CD4-positive, alpha-beta T cell treated with Interleukin-15 for 4 hours (primary cell): ENCODE measurements around the gene SNAI3.

Experiments
- DNase-seq: peaks from one replicate; pipeline ENCODE4 v3.0.0-alpha.2; 2020; ENCODE audit warnings: low spot score

SNAI3 gene

DNA sequence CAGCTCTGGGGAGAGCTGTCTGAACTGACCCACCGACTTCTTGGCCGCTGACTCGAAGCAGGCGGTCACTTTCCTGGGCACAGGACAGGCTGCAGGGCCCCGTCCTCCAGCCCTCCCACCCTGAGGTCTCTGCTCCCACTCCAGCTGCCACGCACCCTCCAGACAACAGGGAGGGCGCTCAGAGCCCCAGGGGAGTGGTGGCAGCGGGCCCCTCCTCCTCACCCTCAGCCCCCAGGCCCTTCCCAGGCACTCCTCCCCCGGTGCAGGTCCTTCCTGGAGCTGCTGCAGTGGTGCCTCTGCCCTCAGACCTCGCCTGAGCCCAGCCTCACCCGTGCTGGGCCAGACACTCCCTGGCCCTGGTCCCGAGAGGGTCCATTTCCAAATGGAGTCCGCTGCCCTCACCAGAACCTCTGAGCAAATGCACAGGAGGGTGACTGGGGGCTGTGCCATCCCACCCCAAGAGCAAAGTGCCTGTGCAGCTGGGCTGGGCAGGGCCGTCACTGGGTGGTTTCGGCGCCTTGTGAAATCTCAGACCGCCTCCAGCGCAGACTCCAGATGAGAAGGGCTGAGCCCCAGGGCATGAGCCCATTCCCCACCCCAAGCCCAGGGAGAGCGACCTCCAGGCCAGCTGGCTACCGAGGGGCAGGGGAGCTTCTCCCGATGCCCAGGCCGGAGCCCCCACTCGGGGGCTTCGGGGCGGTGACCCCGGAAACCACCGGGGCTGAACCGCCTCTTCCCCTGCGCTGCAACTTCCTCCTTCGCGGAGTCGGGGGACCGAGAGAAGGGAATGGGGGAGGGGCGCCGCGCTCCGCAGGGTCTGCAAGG lies 36.2 kb downstream of the SNAI3 start:
- no peak for DNase-seq

DNA sequence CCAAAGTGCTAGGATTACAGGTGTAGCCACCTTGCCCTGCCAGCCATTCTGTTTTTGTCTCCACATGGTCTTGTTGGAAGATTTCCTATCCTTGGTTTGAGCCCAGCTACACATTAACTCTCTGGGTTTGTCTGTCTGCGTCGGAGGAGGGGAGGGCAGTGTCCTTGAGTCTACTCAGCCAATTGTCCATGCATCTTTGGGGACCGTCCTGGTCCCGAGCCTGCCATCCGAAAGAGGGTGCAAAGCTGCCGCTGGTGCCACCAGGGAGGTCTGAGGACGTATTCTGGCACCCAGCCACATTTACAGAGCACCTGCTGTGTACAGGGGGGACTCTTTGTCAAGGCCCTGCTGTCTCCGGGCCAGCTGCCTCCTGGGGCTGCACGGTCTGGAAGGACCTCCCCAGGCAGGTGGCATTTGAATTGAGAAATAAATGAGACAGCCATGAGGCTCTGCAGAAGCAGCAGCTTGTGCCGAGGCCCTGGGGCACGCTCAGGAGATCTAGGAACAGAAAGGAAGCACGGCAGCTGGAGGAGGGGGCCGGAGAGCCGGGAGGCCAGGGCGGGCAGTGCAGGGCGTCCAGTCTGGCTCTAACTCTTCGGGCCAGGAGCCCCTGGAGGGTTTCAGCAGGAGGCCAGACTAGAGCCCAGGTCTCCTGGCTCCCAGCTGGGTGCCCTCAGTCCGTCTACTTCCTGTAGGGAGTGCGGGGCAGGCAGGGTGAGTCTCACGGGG lies 36.9 kb downstream of the SNAI3 start:
- no peak for DNase-seq

GRCh38 chr16:88647178-88648070 lies 38.9 kb downstream of the SNAI3 start:
- no peak for DNase-seq

DNA sequence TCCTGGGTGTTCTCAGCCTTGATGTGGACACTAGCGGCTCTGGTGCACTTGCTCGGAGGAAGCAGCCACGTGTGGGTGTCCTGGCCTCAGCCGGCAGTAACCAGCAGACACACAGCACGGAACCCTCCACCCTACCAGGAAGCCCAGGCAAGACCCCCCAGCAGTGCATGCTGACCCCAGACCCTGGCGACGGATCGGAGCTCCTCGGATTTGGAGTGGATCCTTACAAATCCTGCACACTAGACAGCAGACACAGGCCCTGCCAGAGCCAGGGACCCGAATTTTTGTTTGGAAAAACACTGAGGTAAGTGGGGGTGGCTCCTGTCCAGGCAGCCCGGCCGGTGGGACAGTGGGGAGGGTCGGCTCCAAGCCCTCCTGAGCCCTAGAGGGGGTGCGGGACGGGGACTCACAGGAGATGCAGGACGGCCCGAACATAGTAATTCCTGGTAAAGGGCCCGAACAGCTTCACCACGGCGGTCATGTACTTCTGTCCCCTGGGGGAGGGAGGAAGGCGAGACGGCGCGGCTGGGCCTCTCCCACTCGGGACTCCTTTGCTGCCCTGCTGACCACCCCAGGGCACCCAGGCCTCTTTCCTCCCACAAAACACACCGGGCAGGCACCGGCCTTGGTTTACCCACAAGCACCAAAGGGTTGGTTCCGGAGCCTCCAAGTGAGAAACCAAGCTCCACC lies 39.8 kb downstream of the SNAI3 start:
- no peak for DNase-seq

DNA sequence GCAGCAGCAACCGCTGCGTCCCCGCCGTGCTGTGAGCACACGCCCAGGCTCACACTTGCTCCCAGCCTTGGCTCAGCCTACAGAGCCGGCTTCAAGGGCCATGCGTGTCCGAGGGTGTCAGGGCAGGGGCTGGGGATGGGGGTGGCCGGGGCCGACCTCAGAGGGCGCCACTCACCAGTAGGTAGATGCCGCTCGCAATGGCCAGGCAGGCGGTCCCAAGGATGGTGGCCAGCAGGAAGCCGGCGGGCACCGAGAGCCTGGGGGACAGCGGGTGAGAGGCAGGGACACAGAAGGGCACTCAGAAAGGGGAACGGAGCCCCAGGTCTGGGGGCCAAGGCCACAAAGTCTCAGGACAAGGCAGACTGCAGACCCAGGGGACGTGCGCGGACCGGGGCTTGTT lies 40.4 kb downstream of the SNAI3 start:
- DNase-seq, result no peak

GRCh38 chr16:88645455-88645854 lies 40.9 kb downstream of the SNAI3 start:
- no peak for DNase-seq

DNA sequence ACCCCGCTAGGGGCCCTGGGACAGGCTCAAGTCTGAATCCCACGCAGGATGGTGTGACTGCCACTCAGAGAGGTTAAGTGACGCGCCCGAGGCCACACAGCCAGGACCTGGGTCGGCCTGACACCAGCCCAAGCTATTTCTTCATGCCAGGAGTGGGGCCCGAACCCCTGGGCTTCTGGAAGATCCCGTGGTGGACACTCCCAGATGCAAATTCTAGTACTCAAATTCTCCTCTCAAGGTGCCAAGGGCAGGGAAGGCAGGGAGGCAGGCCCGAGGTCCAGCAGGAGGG lies 42.7 kb downstream of the SNAI3 start:
- DNase-seq, result no peak

DNA sequence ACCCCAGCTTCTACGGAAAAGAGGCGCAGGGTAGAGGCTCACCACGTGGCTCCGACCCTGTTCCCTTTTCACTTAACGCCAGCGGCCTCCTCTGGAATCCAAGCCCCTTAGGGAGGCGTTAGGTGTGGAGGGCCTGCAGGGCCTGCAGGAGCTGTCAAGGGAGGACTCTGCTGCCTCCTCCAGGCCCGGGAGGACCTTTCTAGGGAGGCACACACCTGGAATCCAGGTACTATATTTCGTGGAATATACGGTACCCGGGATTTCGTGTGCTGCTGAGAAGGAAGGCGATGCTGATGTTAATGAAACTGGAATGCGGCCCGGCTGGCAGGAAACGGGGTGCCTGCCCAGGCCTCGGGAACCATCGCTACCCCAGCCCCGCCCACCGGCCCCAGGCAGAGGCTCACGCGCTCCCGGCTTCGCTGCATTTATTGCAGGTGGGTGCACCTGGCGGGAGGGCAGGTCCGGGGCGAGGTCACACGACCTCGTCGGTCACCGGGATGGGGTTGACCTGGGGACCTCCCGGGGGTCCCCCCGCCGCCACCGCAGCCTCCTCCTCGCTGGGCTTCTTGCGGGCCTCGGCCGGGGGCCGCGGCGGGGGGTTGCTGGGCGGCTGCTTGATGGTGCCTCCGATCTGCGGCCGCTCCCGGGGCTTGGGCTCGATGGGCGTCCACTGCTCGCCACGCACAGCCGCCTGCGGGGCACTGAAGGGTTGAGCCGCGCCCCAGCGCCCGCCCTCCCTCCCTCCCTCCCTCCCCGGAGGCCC lies 43.2 kb downstream of the SNAI3 start:
- DNase-seq, result no peak

GRCh38 chr16:88640498-88641247 lies 45.6 kb downstream of the SNAI3 start:
- DNase-seq, result no peak

GRCh38 chr16:88640039-88640495 lies 46.2 kb downstream of the SNAI3 start:
- no peak for DNase-seq

DNA sequence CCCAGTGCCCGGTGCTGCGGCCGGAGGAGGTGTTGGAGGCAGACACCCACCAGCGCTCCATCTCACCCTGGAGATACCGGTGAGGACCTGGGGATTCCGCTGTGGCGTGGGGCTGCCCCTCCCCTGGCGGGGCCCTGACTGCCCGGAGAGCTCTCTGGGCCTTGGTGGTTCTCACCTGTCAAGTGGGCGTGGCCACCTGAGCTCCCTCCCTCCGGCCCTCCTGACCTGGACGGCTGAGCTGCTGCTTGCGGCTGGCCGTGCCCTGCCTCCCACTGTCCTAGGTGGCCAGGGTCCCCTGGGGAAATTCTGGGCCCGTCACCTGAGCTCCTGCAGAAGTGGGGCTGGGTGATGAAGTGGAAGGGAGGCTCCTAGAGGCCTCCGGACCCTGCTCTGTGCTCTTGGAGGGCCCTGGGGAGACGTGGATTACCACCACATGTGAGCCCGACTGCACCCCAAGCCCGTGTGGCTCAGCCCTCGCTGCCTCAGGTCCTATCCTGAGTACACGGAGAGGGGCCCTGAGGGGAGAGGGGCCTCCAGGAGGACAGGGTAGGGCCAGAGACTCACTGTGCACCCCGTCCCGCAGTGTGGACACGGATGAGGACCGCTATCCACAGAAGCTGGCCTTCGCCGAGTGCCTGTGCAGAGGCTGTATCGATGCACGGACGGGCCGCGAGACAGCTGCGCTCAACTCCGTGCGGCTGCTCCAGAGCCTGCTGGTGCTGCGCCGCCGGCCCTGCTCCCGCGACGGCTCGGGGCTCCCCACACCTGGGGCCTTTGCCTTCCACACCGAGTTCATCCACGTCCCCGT lies 46.9 kb downstream of the SNAI3 start:
- DNase-seq, result no peak

DNA sequence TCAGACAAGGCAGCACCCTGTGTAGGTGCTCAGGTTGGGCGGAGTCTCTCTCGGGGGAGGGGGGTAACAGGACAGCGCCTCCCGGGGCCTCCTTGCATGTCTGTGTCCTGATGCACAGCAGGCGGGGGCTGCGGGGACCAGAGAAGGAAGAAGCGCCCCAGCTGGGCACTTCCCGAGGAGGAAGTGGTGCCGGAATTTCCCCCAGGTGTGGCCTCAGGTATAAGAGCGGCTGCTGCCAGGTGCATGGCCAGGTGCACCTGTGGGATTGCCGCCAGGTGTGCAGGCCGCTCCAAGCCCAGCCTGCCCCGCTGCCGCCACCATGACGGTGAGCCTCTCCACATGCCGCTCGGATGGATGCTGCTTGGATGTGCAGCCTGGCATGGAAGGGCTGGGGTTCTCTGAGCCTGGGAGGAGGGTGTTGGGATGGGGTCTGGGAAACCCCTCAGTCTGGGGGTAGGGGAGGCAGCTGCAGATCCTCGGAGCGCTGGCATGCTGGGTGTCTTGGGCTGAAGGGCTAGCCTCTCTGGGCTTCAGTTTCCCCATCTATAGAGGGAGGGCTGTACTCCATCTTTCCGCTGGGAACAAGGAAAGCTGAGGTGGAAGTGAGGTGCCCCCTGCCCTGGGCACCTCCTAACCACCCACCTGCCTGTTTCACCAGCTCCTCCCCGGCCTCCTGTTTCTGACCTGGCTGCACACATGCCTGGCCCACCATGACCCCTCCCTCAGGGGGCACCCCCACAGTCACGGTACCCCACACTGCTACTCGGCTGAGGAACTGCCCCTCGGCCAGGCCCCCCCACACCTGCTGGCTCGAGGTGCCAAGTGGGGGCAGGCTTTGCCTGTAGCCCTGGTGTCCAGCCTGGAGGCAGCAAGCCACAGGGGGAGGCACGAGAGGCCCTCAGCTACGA lies 47.7 kb downstream of the SNAI3 start, which contains the start of gene IL17C:
Gene IL17C, plus strand, starts transcription at position 250 of the 908 bp plus-strand sequence. Its CDS starts 70 bp downstream, at position 320.
- DNase-seq, result no peak

- no peak for DNase-seq
These were observed 49.6 kb downstream of the SNAI3 start for GRCh38 chr16:88636488-88637265.

DNA sequence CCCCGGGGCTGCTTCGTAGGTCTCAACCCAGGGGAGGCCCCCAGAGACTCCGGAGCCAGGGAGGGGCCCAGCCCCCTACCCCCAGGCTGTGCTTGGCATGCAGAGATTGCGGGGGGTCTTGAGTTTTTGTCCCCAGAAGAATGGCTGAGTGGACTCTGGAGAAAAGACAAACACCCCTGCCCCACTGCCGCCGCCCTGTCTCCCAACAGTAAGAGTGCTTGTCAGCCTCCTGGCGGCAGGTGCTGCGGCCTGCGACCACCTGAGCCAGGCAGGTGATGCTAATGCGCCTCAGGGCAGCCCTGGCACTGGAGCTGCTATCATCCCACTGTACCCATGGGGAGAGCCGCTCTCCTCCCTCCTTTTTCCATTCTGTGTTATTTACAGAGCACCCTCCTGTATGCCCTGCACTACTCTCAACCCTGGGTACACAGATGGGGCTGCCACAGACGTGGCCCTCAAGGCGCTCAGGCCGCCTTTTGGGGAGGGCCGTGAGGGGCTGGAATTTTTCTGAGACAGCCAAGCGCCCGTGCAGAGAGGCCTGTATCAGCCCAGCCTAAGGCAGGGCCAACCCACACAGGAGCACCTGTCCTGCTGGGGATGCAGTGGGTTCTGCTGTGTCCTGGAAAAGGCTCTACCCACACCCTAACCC lies 50.5 kb downstream of the SNAI3 start:
- no peak for DNase-seq

DNA sequence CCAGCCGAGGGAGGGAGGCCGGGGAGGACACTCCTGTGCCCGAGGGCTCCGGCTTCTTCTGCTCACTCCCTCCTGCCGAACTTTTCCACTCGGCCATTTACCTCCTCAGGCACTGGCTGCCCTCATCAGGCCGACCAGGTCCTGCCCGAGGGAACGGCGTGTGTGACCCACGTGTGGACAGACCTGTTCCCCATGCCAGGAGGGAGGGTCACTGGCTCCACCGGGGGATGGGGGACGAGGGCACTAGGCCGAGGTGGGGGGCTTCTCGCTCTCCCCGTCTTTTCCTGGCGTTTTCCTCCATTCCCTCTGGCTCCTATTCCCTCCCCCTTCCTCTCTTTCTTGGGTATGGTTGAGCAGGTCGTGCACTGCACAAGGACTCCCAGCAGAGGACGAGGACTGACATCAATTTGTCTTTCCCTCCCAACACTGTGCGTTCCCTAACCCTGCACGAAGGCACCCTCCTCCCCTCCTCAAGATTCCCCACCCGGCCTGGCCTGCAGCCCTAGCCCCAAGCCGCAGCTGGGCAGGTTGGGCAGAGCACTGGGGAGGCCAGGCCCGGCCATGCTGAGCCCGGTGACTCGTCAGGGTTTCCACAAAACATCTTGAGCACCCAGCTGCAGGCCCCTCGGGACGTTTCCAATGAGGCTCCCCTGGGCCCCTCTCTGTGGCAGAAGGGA lies 51.2 kb downstream of the SNAI3 start:
- DNase-seq, result no peak
